Activated CD4-positive, alpha-beta T cell treated with anti-CD3 and anti-CD28 coated beads for 4 hours (primary cell): ENCODE measurements around the gene SUCLG2.

Experiments
- DNase-seq, 2 donors: peaks; one replicate each; pipeline ENCODE4 v3.0.0-alpha.2; 2020

The SUCLG2 gene

GRCh38 chr3:67437090-67437489, 217.3 kb downstream of the SUCLG2 start:
- no peak for DNase-seq

GRCh38 chr3:67433109-67433508, 221.3 kb downstream of the SUCLG2 start:
- DNase-seq: no peak

GRCh38 chr3:67431887-67432286, 222.5 kb downstream of the SUCLG2 start:
- no peak for DNase-seq

GRCh38 chr3:67423722-67424121, 230.7 kb downstream of the SUCLG2 start:
- no peak for DNase-seq

GRCh38 chr3:67421912-67422311, 232.5 kb downstream of the SUCLG2 start:
- no peak for DNase-seq

GRCh38 chr3:67419779-67420178, 234.6 kb downstream of the SUCLG2 start:
- DNase-seq: no peak

GRCh38 chr3:67419218-67419529, 235.2 kb downstream of the SUCLG2 start:
- no peak for DNase-seq

- no peak for DNase-seq
These were observed 235.8 kb downstream of the SUCLG2 start for GRCh38 chr3:67418426-67419217.

GRCh38 chr3:67416703-67417102, 237.7 kb downstream of the SUCLG2 start:
- no peak for DNase-seq

- no peak for DNase-seq
These were observed 238.9 kb downstream of the SUCLG2 start for GRCh38 chr3:67415511-67415910.

GRCh38 chr3:67414740-67415139, 239.7 kb downstream of the SUCLG2 start:
- DNase-seq: no peak

- DNase-seq: no peak
These were observed 249.2 kb downstream of the SUCLG2 start for GRCh38 chr3:67405193-67405592.

- no peak for DNase-seq
These were observed 251.5 kb downstream of the SUCLG2 start for GRCh38 chr3:67402873-67403272.

GRCh38 chr3:67401921-67402320, 252.5 kb downstream of the SUCLG2 start:
- no peak for DNase-seq

GRCh38 chr3:67400476-67400875, 253.9 kb downstream of the SUCLG2 start:
- DNase-seq: no peak

GRCh38 chr3:67389176-67389575, 265.2 kb downstream of the SUCLG2 start:
- DNase-seq: no peak

- no peak for DNase-seq
These were observed 265.7 kb downstream of the SUCLG2 start for GRCh38 chr3:67388738-67389137.

GRCh38 chr3:67386451-67386850, 268.0 kb downstream of the SUCLG2 start:
- DNase-seq: no peak

- peak; percentile 20 to 23 for DNase-seq
These were observed 269.5 kb downstream of the SUCLG2 start for GRCh38 chr3:67384760-67385397.

GRCh38 chr3:67384016-67384415, 270.4 kb downstream of the SUCLG2 start:
- DNase-seq: no peak

GRCh38 chr3:67383379-67383778, 271.0 kb downstream of the SUCLG2 start:
- no peak for DNase-seq

- DNase-seq: no peak
These were observed 271.9 kb downstream of the SUCLG2 start for GRCh38 chr3:67382536-67382935.

- DNase-seq: peak in 1 of 2 donors; percentile 16
These were observed 272.6 kb downstream of the SUCLG2 start for GRCh38 chr3:67381667-67382272.

- no peak for DNase-seq
These were observed 274.3 kb downstream of the SUCLG2 start for GRCh38 chr3:67380118-67380517.
